ENCODE results near the gene WDR37.

WDR37 gene

GRCh38 chr10:1172256-1172984 lies 116.2 kb downstream of the WDR37 start:
- DNase-seq, result no peak

GRCh38 chr10:1173091-1173490 lies 116.9 kb downstream of the WDR37 start:
- no peak for DNase-seq

- no peak for DNase-seq
Measured at GRCh38 chr10:1174022-1174421, 117.8 kb downstream of the WDR37 start.

- DNase-seq, result no peak
Measured at GRCh38 chr10:1175956-1176565, 119.9 kb downstream of the WDR37 start.

- DNase-seq, result no peak
Measured at GRCh38 chr10:1177936-1178335, 121.8 kb downstream of the WDR37 start.

GRCh38 chr10:1178506-1178905 lies 122.3 kb downstream of the WDR37 start:
- no peak for DNase-seq

- no peak for DNase-seq
Measured at GRCh38 chr10:1179346-1180070, 123.3 kb downstream of the WDR37 start.

- no peak for DNase-seq
Measured at GRCh38 chr10:1180071-1180730, 124.0 kb downstream of the WDR37 start.

- DNase-seq, result no peak
Measured at GRCh38 chr10:1180836-1181235, 124.7 kb downstream of the WDR37 start.
